GM12891 (cell line): ENCODE measurements around the gene METTL21C.

Experiments used
- PAX5 ChIP-seq: IDR thresholded peaks from 2 replicates; pipeline ENCODE4 v1.6.1; 2011; ENCODE audit warnings: low read length, moderate library complexity, mild to moderate bottlenecking; ENCODE audit not compliant: insufficient read depth, severe bottlenecking
- POLR2A ChIP-seq: IDR thresholded peaks from 2 replicates; pipeline ENCODE4 v1.6.1; 2011; ENCODE audit warnings: low read depth, low read length, control low read depth
- POLR2AphosphoS5 ChIP-seq: IDR thresholded peaks from 2 replicates; pipeline ENCODE4 v1.6.1; 2011; ENCODE audit warnings: low read depth, low read length, control low read depth
- POU2F2 ChIP-seq: IDR thresholded peaks from 2 replicates; pipeline ENCODE4 v1.6.1; 2011; ENCODE audit warnings: low read depth, mild to moderate bottlenecking, control low read depth, low read length, moderate library complexity
- SPI1 ChIP-seq: IDR thresholded peaks from 2 replicates; pipeline ENCODE4 v1.6.1; 2011; ENCODE audit warnings: low read depth, low read length, control low read depth
- TAF1 ChIP-seq: IDR thresholded peaks from 2 replicates; pipeline ENCODE4 v1.6.1; 2011; ENCODE audit warnings: low read depth, low read length, control low read depth

DNA sequence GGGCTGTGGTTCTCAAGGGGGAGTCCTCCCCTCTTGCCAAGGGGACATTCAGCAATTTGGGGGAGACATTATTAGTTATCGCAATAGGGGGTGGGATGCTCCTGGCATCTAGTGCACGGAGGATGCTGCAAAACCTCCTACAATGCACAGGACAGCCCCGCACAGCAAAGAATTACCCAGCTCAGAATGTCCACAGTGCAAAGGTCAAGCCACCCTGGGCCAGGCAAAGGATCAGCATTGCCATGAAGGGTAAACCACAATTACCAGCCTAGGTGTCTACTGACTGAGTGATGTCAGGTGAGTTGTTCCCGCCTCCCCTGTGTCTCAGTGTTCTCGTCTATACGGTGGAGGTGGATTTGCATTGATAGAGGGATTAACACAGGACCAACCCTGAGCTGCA, 2.4 kb upstream of the METTL21C start:
- TF ChIP-seq POLR2A (no peak), POLR2AphosphoS5 (no peak), PAX5 (no peak), TAF1 (no peak), POU2F2 (no peak), SPI1 (no peak)
